SK-N-MC (cell line): ENCODE results near the gene THPO.

Experiments used
- EZH2 ChIP-seq: fragments of 200-600 bp; sonication (generic); IDR thresholded peaks from one replicate; pipeline ENCODE4 v1.6.1; 2017; ENCODE audit warnings: antibody characterized with exemption
- FOXP2 ChIP-seq: optimal IDR thresholded peaks from 2 replicates; pipeline ENCODE3; 2011; ENCODE audit warnings: mild to moderate bottlenecking, moderate library complexity; ENCODE audit not compliant: insufficient read depth; ENCODE audit errors: extremely low read length, control extremely low read depth
- POLR2AphosphoS5 ChIP-seq: IDR thresholded peaks from 2 replicates; pipeline ENCODE4 v1.6.1; 2012; ENCODE audit warnings: mild to moderate bottlenecking, low read depth, low read length, borderline replicate concordance

DNA sequence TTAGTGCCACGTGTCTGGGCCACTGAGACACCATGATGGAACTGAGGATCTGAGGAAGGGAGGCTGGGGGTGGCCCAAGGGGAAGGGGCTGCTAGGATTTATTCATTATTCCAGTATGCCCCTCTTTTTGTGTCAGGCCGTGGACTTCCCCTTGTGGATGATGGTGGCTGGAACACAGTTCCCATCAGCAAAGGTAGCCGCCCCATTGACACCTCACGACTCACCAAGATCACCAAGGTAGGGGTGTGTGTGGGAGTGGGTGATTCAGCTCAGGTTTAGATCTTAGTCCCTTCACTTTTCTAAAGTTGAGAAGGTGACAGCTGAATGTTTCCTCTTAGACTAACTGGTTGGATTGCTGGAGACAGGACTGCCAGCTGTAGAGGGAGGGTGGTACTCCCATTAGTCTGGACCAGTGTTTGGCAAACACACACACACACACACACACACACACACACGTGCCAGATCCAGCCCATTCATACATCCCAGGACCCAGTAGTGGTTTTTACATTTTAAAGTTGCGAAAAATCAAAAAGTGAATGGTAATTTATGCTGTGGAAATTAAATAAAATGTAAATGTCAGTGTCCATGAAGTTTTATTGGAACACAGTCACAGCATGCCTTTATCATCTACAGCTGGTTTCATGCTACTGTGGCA, 52.2 kb downstream of the THPO start:
- no peak for TF ChIP-seq POLR2AphosphoS5
- TF ChIP-seq EZH2 = no peak
- TF ChIP-seq FOXP2 = no peak
